COR-L47 (cell line): ENCODE measurements around the gene WAPL.
A peak's percentile ranks its signal among the peaks of the same experiment; 100 is the strongest.
"Not testable (repeated sequence)": the region's sequence is repeated elsewhere in the genome, so short reads cannot be mapped to it uniquely, and the experiment has no call there.

Source experiments
- DNase-seq: peaks from one replicate; lab custom pipeline; 2025; lab: John Stamatoyannopoulos, UW

Gene WAPL, protein sequence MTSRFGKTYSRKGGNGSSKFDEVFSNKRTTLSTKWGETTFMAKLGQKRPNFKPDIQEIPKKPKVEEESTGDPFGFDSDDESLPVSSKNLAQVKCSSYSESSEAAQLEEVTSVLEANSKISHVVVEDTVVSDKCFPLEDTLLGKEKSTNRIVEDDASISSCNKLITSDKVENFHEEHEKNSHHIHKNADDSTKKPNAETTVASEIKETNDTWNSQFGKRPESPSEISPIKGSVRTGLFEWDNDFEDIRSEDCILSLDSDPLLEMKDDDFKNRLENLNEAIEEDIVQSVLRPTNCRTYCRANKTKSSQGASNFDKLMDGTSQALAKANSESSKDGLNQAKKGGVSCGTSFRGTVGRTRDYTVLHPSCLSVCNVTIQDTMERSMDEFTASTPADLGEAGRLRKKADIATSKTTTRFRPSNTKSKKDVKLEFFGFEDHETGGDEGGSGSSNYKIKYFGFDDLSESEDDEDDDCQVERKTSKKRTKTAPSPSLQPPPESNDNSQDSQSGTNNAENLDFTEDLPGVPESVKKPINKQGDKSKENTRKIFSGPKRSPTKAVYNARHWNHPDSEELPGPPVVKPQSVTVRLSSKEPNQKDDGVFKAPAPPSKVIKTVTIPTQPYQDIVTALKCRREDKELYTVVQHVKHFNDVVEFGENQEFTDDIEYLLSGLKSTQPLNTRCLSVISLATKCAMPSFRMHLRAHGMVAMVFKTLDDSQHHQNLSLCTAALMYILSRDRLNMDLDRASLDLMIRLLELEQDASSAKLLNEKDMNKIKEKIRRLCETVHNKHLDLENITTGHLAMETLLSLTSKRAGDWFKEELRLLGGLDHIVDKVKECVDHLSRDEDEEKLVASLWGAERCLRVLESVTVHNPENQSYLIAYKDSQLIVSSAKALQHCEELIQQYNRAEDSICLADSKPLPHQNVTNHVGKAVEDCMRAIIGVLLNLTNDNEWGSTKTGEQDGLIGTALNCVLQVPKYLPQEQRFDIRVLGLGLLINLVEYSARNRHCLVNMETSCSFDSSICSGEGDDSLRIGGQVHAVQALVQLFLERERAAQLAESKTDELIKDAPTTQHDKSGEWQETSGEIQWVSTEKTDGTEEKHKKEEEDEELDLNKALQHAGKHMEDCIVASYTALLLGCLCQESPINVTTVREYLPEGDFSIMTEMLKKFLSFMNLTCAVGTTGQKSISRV (N-terminal part only)

DNA sequence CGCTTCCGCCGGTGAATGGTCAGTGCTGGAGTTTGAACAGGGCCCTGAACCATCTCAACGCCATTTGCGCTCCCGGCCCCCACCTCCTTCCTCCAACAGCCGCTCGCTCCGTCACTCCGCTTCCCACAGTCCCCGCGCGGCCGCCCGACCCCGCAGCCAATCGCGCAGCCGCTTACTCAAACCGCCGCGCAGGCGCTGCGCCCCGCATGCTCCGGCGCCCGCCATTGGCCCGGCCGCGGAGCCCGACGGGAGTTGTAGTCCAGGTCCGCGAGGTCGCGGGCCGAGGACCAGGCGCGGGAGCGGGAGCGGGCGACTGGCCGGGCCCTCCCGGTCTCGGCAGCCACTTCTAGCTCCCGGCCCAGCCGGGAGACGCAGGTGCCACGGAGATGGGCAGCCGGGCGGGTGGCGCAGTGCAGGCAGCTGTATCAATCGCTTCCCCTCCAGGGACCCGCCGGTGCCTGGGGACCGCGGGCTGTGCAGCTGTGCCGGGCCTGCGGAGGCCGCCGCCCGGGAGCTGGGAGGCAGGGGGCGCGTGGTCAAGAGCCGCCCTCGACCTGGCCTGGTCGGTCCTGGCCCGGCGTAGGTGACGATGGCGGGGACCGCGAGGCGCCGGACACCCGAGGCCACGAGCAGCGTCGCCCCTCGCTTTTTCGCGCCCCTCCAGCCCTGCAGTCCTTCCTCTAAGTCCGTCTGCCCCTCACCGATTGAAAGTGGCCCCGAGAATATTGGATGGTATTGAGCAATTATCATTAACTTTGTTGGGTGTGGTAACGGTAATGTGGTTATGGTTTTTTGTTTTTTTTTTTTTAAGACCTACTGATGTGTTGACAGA, at the start of gene WAPL:
WAPL (minus strand) TSS at position 115 of the 832 bp plus-strand sequence. CDS start 3,723 bp downstream, outside the sequence.
- DNase-seq: peak; percentile 72

DNA sequence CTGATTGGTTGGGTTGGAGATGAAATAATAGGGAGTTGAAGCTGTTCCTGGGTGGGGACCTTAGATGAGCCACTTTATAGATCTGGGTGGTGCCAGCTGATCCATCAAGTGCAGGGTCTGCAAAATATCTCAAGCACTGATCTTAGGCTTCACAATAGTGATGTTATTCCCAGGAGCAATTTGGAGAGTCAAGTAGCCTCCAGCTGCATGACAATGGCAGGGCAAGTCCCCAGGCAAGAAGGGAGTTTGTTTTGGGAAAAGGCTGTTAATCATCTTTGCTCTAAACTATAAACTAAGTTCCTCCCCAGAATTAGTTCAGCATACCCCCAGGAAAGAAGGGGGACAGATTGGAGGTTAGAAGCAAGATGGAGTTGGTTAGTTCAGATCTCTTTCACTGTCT, 47.7 kb upstream of the WAPL start:
- DNase-seq: no peak

- DNase-seq: not testable (repeated sequence)
These were observed 44.9 kb upstream of the WAPL start for GRCh38 chr10:86566518-86566917.

GRCh38 chr10:86563338-86563737, 41.7 kb upstream of the WAPL start:
- DNase-seq: not testable (repeated sequence)

DNA sequence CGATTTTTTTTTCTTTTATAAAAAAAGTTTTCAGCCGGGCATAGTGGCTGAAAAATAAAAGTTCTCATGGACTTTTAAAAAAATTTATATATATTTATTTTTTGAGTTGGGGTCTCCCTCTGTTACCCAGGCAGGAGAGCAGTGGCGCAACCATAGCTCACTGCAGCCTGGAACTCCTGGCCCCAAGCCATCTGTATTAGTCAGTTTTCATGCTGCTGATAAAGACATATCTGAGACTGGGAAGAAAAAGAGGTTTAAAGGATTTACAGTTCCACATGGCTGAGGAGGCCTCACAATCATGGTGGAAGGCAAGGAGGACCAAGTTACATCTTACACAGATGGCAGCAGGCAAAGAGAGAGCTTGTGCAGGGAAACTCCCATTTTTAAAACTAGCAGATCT, 37.1 kb upstream of the WAPL start:
- DNase-seq: not testable (repeated sequence)

GRCh38 chr10:86556933-86557649, 35.5 kb upstream of the WAPL start:
- peak; percentile 67 for DNase-seq

DNA sequence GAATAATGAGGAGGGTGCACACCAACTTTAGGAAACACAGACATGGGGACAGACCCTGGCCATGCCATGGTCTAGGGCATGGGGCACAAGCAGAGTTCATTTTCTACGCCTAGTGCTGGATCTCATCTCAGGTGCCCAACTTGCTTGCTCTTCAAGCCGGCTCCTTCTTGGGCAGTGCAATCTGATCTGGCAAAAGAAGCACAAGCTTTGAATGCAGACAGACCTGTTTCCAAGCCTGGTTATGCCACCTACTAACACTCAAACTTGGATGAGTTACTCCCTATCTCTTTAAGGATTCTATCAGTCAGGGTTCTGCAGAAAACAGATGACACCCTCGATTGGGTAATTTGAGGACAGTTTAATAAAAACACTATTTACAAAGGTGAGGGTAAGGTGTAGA, 34.9 kb upstream of the WAPL start:
- no peak for DNase-seq

GRCh38 chr10:86553639-86554038, 32.0 kb upstream of the WAPL start:
- no peak for DNase-seq

DNA sequence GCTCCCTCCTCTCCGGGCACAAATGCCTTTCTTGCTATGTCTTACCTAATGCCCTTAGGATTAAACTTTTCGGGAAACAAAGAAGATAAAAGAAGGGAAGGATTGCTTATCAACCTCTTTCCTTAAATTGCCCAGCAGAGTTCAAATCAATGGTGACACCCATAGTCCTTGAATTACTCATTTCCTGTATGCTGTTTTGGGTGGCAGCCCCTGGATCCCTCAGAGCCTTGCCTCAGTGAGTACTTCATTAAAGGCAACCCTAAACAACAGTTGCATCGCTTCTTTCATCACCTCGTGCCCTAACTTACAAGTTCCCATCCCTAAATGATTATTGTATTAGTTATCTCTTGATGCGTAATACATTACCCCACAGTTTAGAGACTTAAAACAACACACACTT, 31.6 kb upstream of the WAPL start:
- DNase-seq: no peak

DNA sequence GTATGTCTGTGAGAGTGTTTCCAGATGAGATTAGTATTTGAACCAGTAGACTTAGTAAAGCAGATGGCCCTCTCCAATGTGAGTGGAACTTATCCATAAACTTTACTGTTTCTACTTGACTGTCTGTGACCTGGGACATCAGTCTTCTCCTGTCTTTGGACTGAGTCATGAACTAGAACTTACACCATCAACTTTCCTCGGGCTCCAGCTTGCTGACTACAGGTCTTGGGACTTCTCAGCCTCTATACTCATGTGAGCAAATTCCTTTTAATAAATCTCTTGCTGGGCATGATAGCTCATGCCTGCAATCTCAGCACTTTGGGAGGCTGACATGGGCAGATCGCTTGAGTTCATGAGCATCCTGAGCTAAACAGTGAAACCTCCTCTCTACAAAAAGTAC, 25.7 kb upstream of the WAPL start:
- no peak for DNase-seq

DNA sequence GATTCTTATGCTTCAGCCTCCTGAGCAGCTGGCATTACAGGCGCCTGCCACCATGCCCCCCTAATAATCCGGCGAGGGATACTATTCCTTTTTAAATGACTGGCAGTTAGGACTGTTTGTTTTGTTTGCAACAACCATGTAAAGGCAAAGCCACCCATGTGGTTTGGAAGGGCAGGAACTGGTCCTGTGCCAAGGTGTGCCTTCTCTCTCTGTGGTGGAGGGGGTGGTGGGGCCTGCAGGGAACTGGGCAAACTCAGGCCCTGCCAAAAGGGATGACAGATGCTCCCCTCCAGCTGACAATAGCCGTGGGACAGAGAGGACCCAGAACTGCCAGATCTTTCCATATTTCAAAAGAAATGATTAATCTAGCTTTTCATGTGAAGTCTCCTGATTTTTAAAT, 23.5 kb upstream of the WAPL start:
- DNase-seq: peak; percentile 72

- no peak for DNase-seq
These were observed 18.4 kb upstream of the WAPL start for GRCh38 chr10:86540016-86540415.

DNA sequence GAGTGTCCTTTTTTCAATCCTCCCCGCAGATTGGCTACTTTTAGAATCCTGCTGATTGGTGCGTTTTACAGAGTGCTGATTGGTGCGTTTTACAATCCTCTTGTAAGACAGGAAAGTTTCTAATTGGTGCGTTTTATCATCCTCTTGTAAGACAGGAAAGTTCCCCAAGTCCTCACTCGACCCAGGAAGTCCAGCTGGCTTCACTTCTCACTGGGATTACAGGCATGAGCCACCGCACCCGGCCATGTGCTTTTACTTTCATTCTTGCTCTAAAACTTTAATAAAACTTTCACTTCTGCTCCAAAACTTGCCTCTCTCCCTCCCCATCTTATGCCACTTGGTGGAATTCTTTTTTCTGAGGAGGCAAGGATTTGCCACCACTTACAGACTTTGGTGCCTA, 17.0 kb upstream of the WAPL start:
- no peak for DNase-seq

DNA sequence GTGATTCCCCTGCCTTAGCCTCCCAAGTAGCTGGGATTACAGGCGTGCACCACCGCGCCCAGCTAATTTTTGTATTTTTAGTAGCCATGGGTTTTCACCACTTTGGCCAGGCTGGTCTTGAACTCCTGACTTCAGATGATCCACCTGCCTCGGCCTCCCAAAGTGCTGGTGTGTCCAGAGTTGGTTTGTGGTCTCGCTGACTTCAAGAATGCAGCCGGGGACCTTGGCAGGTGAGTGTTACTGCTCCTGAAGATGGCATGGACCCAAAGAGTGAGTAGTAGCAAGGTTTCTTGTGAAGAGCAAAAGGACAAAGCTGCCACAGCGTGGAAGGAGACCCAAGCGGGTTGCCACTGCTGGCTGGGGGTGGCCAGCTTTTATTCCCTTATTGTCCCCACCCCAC, 16.4 kb upstream of the WAPL start:
- not testable (repeated sequence) for DNase-seq

GRCh38 chr10:86536294-86536861, 14.8 kb upstream of the WAPL start:
- DNase-seq: no peak

DNA sequence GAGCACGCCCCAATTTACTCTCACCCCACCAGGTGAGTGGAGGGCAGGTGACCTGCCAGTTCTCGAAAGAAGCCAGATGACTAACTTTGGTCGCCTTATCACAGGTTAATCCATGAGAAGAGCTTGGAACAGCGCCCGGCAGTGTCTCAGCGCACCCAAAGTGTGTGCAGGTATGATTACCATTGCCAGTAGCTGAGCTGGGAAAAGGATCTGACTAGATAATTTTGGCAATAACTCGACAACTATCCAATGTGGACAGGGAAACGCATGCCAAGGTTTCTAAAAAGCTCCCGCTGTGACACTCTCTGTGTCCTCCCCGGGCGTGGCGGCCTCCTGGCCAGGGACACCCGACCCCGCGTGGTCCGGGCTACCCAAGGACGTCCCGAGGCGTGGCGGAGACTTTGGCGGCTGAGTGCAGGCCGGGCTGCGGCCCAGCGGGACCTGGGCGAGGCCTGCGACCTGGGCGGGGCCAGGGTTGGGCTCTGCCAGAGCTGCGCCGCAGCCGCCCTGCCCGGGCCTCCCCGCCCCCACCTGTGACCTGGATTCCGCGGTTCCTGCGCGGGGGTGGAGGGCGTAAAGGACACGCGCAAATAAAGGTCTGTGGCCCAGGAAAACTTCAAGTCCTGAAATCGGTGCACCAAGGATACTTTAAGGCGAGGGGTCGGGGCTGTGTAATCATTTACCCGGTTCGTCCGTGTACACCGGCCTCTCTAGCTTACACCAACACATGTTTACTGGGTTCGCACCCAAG, 13.7 kb upstream of the WAPL start:
- DNase-seq: no peak

GRCh38 chr10:86533328-86533727, 11.7 kb upstream of the WAPL start:
- DNase-seq: no peak

DNA sequence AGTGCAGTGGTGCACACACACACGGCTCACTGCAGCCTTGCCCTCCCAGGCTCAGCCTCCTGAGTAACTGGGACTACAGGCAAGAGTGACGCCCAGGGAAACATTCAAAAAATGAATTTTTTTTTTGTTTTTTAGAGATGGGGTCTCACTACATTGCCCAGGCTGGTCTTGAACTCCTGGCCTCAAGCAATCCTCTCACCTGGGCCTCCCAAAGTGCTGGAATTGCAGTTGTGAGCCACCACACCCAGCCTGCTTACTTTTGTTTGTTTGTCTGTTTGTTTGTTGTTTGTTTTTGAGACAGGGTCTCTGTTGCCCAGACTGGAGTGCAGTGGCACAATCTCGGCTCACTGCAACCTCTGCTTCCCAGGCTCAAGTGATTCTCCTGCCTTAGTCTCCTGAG, 7.1 kb upstream of the WAPL start:
- not testable (repeated sequence) for DNase-seq

DNA sequence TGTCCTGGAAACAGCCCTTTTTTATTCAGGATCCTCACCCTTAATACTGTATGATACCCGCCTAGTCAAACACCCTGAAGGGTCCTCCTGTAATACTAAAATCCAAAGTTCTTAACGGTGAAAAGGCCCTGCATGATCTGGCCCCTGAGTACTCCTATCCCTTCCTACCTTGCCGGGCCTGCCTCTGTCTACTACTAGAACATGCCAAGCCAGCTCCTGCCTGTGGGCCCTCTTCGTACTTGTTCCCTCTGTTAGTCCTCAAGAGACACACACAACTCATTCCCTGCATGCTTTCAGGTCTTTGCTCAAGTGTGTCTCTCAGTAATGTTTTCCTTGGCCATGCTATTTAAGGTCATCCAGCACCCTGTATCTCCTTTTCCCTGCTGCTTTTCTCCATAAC, 5.0 kb upstream of the WAPL start:
- no peak for DNase-seq

GRCh38 chr10:86525713-86526112, 4.1 kb upstream of the WAPL start:
- DNase-seq: not testable (repeated sequence)
